ENCODE results near the gene MLLT10.

Gene MLLT10

GRCh38 chr10:21497177-21497807 lies 36.7 kb upstream of the MLLT10 start:
- DNase-seq (ENCODE audit: low read depth): peak; percentile 50
- H3K4me3 ChIP-seq (ENCODE audit: low read depth, low read length): peak overlapping the region; percentile 69
- TF ChIP-seq CTCF (IDR thresholded peaks at IDR 0.05; ENCODE audit: control insufficient read depth, extremely low read depth, insufficient read depth): no peak

- no peak overlapping the region for H3K4me3 ChIP-seq (ENCODE audit: low read depth, low read length)
- DNase-seq (ENCODE audit: low read depth): no peak
- TF ChIP-seq CTCF (IDR thresholded peaks at IDR 0.05; ENCODE audit: control insufficient read depth, extremely low read depth, insufficient read depth): no peak
Observed at GRCh38 chr10:21498377-21498776, 35.7 kb upstream of the MLLT10 start.

- no peak for DNase-seq (ENCODE audit: low read depth)
- no peak overlapping the region for H3K4me3 ChIP-seq (ENCODE audit: low read depth, low read length)
- TF ChIP-seq CTCF (IDR thresholded peaks at IDR 0.05; ENCODE audit: control insufficient read depth, extremely low read depth, insufficient read depth): no peak
Observed at GRCh38 chr10:21498986-21499385, 35.0 kb upstream of the MLLT10 start.

- no peak for DNase-seq (ENCODE audit: low read depth)
- TF ChIP-seq CTCF (IDR thresholded peaks at IDR 0.05; ENCODE audit: control insufficient read depth, extremely low read depth, insufficient read depth): no peak
- H3K4me3 ChIP-seq (ENCODE audit: low read depth, low read length): no peak overlapping the region
Observed at GRCh38 chr10:21499701-21500577, 34.1 kb upstream of the MLLT10 start.

- no peak for DNase-seq (ENCODE audit: low read depth)
- TF ChIP-seq CTCF (IDR thresholded peaks at IDR 0.05; ENCODE audit: control insufficient read depth, extremely low read depth, insufficient read depth): no peak
- H3K4me3 ChIP-seq (ENCODE audit: low read depth, low read length): no peak overlapping the region
Observed at GRCh38 chr10:21500578-21500910, 33.5 kb upstream of the MLLT10 start.

- no peak for DNase-seq (ENCODE audit: low read depth)
- H3K4me3 ChIP-seq (ENCODE audit: low read depth, low read length): no peak overlapping the region
- no peak for TF ChIP-seq CTCF (IDR thresholded peaks at IDR 0.05; ENCODE audit: control insufficient read depth, extremely low read depth, insufficient read depth)
Observed at GRCh38 chr10:21501091-21501490, 32.9 kb upstream of the MLLT10 start.

All from LNCaP clone FGC (cell line).